Measurements from ENCODE around the gene BTG4.

GRCh38 chr11:111535281-111535680 is 23.1 kb upstream of the BTG4 start:
- TF ChIP-seq, protein P1, sequence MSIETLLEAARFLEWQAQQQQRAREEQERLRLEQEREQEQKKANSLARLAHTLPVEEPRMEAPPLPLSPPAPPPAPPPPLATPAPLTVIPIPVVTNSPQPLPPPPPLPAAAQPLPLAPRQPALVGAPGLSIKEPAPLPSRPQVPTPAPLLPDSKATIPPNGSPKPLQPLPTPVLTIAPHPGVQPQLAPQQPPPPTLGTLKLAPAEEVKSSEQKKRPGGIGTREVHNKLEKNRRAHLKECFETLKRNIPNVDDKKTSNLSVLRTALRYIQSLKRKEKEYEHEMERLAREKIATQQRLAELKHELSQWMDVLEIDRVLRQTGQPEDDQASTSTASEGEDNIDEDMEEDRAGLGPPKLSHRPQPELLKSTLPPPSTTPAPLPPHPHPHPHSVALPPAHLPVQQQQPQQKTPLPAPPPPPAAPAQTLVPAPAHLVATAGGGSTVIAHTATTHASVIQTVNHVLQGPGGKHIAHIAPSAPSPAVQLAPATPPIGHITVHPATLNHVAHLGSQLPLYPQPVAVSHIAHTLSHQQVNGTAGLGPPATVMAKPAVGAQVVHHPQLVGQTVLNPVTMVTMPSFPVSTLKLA (conservative IDR thresholded peaks at IDR 0.05), result no peak
- TF ChIP-seq, protein P2, sequence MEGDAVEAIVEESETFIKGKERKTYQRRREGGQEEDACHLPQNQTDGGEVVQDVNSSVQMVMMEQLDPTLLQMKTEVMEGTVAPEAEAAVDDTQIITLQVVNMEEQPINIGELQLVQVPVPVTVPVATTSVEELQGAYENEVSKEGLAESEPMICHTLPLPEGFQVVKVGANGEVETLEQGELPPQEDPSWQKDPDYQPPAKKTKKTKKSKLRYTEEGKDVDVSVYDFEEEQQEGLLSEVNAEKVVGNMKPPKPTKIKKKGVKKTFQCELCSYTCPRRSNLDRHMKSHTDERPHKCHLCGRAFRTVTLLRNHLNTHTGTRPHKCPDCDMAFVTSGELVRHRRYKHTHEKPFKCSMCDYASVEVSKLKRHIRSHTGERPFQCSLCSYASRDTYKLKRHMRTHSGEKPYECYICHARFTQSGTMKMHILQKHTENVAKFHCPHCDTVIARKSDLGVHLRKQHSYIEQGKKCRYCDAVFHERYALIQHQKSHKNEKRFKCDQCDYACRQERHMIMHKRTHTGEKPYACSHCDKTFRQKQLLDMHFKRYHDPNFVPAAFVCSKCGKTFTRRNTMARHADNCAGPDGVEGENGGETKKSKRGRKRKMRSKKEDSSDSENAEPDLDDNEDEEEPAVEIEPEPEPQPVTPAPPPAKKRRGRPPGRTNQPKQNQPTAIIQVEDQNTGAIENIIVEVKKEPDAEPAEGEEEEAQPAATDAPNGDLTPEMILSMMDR (IDR thresholded peaks at IDR 0.05 in 2 of 3, conservative IDR thresholded peaks at IDR 0.05 in 1 of 3; ENCODE audit: insufficient read depth in 2 of 3, low read depth in 1 of 3, low read length in 3 of 3), result no peak

All from K562 (cell line).